Left ventricle myocardium inferior (tissue), 1 donor: Measurements from ENCODE around the gene RHOF. TPM values are rescaled to one million over a fixed set of nuclear protein-coding genes. Genes with fewer than 3 reads are reported as not detected.
A peak's percentile ranks its signal among the peaks of the same experiment; 100 is the strongest.
"Not testable (repeated sequence)": the region's sequence is repeated elsewhere in the genome, so short reads cannot be mapped to it uniquely, and the experiment has no call there.

ENCODE experiments used
- DNase-seq: peaks from one replicate; pipeline ENCODE4 v3.0.0-alpha.2; 2020
- H3K27ac ChIP-seq: fragments of 200-600 bp; replicated peaks from 2 replicates; pipeline ENCODE4 v1.8.0; 2021
- H3K27me3 ChIP-seq: fragments of 200-600 bp; 2 replicates; pipeline ENCODE4 v1.8.0; 2021; ENCODE audit warnings: low read depth
- H3K36me3 ChIP-seq: fragments of 200-600 bp; 2 replicates; pipeline ENCODE4 v1.8.0; 2021
- H3K4me1 ChIP-seq: fragments of 200-600 bp; 2 replicates; pipeline ENCODE4 v1.8.0; 2021
- H3K4me3 ChIP-seq: fragments of 200-600 bp; 2 replicates; pipeline ENCODE4 v1.8.0; 2021; ENCODE audit warnings: mild to moderate bottlenecking, moderate library complexity
- H3K9me3 ChIP-seq: fragments of 200-600 bp; replicated peaks from 2 replicates; pipeline ENCODE4 v1.8.0; 2021
- CTCF ChIP-seq: fragments of 200-600 bp; IDR thresholded peaks from 2 replicates; pipeline ENCODE4 v1.8.0; 2021; ENCODE audit warnings: antibody characterized with exemption, mild to moderate bottlenecking, borderline replicate concordance
- intact Hi-C: fragments of 100-400 bp; cut with micrococcal nuclease; formaldehyde crosslinking; loops from one replicate; pipeline ENCODE4 v1.11.0; 2022
- total RNA-seq: library from RNA; stranded (reverse); fragmentation: NEBNext Ultra II Directional; extraction: Animal tissue kit (Norgen Biotek cat#: 25700); gene quantifications from one replicate; pipeline ENCODE4 v1.2.1, GENCODE V29; 2021
- donor health status: DM: no; HTN: yes; CAD: no; lungs with severe emphysema.

RHOF gene
- total RNA-seq, 1 donor from 2014 or later = 44.3 TPM

GRCh38 chr12:121766290-121767039, 27.0 kb downstream of the RHOF start:
- Histone ChIP-seq H3K9me3 (no peaks in the 10 kb centered on the region), H3K4me3 (no peak overlapping the region), H3K27ac (peak overlapping the region; percentile 84), H3K4me1 (peaks cover 69% of the 10 kb centered on the region), H3K27me3 (no peaks in the 10 kb centered on the region), H3K36me3 (no peaks in the 10 kb centered on the region)
- no peak for TF ChIP-seq CTCF
- no peak for DNase-seq
- intact Hi-C loops = no loop called here

DNA sequence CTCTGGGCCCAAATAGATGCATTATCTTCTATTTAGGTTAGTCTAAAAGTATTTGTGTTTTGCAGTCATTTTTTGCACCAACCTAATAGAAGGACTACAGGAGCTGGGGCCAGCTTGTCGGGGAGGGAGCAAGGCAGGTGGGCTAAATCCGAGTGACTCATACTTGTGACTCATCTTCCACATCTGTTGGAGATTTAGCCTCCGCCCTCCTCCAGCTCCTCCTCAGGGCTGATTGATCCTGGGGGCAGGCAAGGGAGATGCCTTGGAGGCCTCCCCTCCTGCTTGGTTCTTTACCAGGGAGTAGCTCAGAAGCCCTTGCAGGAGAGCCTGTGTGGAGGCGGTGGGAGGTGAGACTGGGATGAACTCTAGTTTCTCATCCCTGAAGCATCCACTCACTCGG, 27.9 kb downstream of the RHOF start:
- no peak for DNase-seq
- intact Hi-C loops = no loop called here
- Histone ChIP-seq H3K27ac (no peak overlapping the region), H3K36me3 (no peaks in the 10 kb centered on the region), H3K4me3 (no peak overlapping the region), H3K9me3 (no peaks in the 10 kb centered on the region), H3K4me1 (peaks cover 65% of the 10 kb centered on the region), H3K27me3 (no peaks in the 10 kb centered on the region)
- TF ChIP-seq CTCF = no peak

- intact Hi-C loops = no loop called here
- no peak overlapping the region for H3K4me3 ChIP-seq
- no peaks in the 10 kb centered on the region for H3K9me3 ChIP-seq
- no peaks in the 10 kb centered on the region for H3K27me3 ChIP-seq
- H3K36me3 ChIP-seq = no peaks in the 10 kb centered on the region
- TF ChIP-seq CTCF = no peak
- H3K27ac ChIP-seq = no peak overlapping the region
- peaks cover 57% of the 10 kb centered on the region for H3K4me1 ChIP-seq
- DNase-seq = no peak
Observed at GRCh38 chr12:121764808-121765207, 28.7 kb downstream of the RHOF start.

DNA sequence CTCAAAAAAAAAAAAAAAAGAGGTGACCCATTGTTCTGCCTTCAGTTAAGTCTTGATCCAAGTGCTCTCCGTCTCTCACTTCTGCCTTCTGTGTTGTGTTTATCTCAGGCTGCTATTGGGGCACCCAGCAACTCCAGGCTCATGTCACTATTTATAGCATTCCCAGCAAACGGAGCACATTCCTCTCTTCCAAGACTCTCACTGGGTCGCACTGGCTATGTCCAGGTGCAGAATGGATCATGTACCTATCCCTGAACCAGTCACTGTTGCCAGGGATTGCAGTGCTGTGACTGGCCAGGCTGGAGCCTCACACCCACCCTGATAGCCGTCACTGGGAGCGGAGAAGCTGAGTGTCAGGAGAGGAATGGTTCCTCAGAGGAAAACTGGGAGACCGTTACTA, 31.2 kb downstream of the RHOF start:
- Histone ChIP-seq H3K4me3 (peak overlapping the region; percentile 23), H3K9me3 (no peaks in the 10 kb centered on the region), H3K27ac (peak overlapping the region; percentile 84), H3K4me1 (peaks cover 33% of the 10 kb centered on the region), H3K27me3 (no peaks in the 10 kb centered on the region), H3K36me3 (no peaks in the 10 kb centered on the region)
- TF ChIP-seq CTCF = no peak
- intact Hi-C loops = no loop called here
- no peak for DNase-seq

GRCh38 chr12:121758536-121758935, 35.0 kb downstream of the RHOF start:
- H3K4me3 ChIP-seq, H3K9me3 ChIP-seq, H3K27me3 ChIP-seq, intact Hi-C loops, H3K36me3 ChIP-seq, DNase-seq, H3K27ac ChIP-seq: not testable (repeated sequence)
- peaks cover 37% of the 10 kb centered on the region for H3K4me1 ChIP-seq

GRCh38 chr12:121755591-121755990, 37.9 kb downstream of the RHOF start:
- Histone ChIP-seq H3K9me3 (no peaks in the 10 kb centered on the region), H3K4me1 (peaks cover 31% of the 10 kb centered on the region), H3K27me3 (no peaks in the 10 kb centered on the region), H3K4me3 (no peak overlapping the region), H3K27ac (no peak overlapping the region), H3K36me3 (peaks cover 8% of the 10 kb centered on the region)
- intact Hi-C loops = no loop called here
- TF ChIP-seq CTCF = no peak
- DNase-seq = no peak
